Raji (cell line): ENCODE results near the gene SRRM4.

Experiments used
- POLR2A ChIP-seq: IDR thresholded peaks from 2 replicates; pipeline ENCODE4 v1.6.1; 2011; ENCODE audit warnings: low read depth, low read length, control low read depth; ENCODE audit not compliant: insufficient read depth

The SRRM4 gene

DNA sequence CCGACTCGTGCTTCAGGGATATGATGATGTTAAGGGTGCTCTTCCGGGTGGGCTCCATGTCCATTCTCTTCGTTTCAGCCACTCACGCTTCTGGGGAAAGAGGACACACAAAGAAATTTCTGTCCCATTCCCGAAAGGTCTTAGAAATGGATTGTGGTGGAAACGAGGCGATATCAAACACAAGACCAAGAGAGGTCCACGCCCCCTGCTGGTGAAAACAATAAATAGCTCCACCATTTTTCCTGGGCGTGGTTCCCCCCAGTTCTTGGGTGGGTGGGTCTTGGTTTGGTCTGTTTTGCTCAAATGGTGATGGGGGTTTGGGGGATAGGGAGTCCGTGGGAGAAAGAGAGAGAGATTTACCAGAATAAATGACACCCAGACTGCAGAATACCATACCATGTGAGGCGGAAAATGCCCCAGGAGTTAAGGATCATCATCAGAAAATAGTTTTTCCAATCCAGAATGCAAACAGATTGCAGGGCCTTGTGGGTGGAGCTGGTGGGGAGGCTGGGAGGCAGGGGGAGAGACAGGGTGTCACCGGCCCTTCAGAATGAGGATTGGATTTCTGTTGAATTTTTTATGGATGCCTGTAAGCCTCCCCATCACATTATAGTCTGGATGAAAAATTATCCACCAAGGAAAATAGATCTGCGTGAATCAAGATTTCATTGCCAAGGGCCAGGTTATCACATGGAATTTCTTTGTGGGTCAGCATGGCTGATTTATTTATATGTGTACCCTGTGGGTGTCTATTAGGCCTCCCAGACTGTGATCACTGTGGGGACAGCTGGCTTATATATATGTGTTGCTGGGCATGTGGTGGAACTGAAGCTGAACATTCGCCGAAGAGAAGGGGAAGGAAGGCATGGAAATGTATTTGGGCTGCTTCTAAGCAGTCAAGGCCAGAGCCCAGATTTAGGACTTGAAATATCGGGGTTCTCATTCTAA lies 55.8 kb downstream of the SRRM4 start:
- TF ChIP-seq POLR2A = no peak

DNA sequence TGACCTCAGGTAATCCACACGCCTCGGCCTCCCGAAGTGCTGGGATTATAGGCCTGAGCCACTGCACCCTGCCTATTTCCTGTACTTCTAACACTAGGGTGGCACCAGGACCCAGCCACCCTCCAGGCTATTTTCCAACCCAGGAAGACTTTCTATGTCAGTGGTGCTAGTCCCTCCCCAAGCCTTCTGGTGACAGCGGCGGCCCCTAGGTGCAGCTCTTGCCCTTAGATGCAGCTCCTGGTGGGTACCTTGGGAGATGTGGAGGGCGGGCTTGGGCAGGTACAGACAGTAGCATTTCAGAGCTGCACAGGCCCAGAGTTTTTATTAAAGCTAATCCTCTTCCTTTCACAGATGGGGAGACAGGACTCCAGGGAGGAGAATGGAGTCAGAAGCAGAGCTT lies 62.8 kb downstream of the SRRM4 start:
- no peak for TF ChIP-seq POLR2A

DNA sequence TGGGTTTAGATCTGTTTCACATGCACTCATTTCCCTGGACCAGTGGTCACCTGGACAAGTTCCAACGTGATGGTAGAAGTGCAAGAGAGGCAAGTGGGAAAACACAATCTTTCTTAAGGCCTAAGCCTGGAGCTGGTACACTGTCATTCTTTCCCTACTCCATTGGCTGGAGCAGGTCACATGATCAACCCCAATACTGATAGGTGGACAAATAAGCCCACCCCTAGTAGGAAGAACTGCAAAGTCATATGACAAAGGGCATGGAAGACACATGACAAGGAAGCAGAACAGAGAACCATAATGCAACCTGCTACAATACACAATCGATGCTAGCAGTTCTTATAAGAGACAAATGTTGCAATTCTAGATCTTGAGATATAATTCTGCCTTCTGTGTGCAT lies 66.3 kb downstream of the SRRM4 start:
- no peak for TF ChIP-seq POLR2A

DNA sequence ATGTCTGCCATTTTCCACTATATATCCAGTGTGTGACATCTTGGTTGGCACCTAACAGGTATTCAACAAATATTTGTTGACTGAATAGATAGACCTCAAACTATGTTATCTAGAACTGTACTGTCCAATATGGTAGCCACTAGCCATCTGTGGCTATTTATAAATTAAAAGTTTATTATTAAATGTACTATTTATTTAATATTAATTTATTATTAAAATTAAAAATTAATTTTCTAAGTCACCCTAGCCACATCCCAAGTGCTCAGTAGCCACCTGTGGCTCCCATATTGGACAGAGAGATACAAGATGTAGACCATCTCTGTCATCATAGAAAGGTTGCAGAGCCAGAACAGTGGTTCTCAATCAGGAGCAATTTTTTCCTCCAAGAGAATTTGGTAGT lies 69.3 kb downstream of the SRRM4 start:
- TF ChIP-seq POLR2A = no peak

DNA sequence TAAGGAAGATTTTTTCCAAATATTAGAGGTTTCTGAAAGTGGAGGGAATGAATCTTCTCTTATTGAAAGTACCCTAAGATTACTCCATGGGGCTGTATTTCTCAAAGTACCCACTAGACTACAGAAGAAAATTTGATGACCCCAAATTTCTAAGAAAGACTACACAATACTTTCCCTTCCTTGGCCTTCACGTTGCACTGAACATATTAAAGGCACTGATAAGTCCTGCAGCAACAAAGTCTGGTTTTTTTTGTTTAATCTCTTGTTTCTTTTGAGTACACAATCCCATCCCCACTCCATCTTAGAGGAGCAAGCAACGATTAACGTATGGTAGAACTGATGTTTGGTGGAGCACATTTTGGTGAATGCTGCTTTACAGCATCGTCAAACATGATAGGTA lies 70.1 kb downstream of the SRRM4 start:
- no peak for TF ChIP-seq POLR2A

DNA sequence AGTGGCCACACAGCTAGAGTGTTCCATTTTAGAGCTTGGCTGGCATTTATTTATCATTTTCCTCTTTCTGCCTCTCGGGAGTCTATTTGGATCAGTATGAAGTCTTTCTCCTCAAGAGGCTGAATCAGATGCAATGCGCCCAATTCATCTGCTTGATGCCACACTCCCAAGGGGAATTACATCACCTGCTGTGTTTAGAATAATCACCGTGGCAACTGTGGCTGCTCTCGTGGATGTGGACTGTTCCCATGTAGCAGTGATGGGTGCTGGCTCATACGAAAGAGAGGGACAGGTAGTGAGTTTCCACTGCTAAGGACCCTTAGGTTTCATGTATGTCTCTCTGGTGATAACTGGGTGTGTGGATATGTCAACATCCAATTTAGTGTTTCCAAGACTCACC lies 70.7 kb downstream of the SRRM4 start:
- TF ChIP-seq POLR2A = no peak

DNA sequence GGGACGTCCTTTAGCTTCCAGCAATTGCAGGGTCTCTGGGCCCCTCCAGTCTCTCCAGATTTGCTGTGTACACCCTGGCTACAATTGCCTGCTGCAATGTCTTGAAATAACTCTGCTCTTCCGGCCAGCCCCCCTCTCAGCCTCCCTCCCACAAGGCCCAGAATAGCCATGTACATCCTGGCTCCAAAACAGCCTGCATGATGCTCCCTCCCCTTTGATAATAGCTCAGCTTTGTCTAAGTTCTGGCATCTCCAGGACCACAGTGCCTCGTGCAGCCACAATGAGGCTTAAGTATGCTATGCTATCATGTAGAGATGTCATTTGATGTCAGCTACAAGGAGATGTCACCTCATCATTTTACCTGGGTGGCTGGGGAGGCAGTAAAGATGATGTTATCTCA lies 74.6 kb downstream of the SRRM4 start:
- no peak for TF ChIP-seq POLR2A

DNA sequence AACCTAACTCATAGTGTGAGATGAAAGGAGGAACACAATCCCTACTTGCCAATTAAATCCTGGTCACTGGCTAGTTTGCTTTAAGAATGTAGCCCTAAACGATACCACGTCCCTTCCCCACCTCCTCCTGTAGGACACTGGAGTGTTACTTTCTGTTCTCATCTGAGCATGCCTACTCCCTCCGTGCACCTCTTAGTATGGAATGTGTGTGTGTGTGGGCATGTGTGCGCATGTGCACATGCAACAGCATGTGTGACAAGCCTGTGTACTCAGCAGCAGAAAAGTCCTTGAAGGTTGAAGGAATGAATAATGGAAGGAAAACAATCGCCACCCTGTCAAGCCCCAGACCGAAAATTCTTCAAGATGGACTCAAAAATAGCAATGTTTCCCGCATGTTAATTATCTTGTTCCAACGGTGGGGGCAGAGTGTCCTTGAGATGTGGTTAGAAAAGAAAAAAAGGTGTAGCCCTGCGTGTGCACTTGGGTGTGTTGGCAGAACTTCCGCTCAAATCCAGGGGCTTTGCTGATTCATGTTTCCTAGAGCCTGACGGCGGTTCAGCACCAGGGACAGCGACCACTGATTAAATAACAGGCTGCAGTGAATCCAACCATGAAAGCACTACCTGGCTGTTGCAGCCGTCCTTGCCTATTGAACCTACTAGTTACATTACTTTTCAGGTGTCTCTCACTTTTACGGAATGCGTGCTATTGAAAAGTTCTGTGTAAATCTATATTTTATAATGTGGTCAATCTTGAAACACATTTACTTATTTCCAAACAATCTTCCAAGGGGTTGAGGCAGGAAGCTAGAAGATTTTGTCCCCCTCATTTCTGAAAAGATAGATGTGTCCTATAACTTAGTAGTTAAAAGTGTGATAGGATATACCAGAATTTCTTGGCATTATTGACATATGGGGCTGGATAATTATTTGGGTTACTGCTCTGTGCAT lies 79.8 kb downstream of the SRRM4 start:
- no peak for TF ChIP-seq POLR2A

DNA sequence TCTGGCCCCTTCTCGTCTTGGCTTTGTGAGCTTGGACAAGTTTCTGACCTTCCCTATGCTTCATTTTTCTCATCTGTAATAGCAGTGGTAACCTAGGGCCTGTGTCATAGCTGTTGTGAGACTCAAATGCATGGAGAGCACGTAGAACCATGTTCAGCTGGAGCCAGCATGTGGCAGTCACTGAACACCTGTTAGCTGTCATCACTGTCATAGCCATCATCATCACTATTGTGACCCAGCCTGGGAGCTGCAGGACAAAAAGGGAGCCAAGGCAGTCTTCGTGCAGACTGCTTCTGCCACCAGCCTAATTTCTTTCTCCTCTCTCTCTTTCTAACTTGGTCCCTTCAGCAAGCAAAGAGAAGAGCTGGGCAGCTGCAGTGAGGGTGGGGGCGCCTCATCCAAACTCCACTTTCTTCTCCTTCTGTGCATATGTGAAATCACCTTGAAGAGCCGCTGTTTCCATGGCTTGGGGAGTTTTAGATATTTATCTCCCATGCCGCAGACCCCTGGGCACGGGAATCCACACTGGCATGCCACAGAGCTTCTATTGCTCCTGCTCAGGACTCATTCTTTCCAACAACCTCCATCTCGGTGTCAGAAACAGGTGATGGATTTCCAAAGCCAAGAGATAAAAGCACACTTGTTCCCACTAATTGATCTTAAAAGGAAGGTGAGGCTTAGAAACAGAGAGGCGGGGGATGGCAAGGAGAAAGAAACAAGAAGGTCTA lies 87.0 kb downstream of the SRRM4 start:
- no peak for TF ChIP-seq POLR2A

DNA sequence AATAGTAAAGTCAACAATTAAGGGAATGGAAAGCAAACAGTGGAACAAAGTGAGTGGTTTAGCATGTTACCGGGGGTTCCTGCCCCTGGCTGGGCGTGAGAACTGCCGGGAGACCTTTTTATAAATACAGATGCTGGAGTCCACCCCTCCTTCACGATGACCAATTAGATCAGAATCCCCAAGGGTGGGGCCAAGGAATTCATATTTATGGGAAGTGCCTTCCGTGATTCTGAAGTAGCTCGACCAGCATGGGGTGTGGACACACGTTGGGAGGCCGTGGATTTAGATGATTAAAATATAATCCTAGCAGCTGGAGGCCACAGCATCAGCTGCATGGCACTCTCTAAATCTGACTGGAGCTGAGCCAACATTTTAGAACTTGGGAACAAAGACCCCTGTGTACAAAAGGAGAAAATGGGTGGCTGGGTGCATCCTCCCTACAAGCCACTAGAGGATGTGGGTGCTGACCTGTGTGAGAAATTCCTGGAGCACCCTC lies 87.9 kb downstream of the SRRM4 start:
- TF ChIP-seq POLR2A = no peak

DNA sequence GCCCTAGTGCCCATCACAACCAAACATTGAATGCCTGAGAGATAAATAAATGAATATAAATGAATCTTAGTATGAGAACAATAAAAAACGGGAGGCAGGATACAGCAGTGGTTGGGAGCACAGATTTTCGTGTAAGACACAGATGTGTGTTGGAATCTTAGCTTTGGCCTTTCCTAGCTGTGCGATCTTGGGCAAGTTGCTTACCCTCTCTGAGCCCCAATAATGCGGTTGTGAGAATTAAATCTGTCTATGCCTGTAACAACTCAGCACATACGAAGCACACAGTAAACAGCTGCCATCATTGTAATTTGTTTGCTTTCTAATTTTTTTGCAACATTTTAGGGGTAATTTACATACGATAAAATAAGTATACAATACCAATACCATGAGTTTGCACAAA lies 89.8 kb downstream of the SRRM4 start:
- TF ChIP-seq POLR2A = no peak

DNA sequence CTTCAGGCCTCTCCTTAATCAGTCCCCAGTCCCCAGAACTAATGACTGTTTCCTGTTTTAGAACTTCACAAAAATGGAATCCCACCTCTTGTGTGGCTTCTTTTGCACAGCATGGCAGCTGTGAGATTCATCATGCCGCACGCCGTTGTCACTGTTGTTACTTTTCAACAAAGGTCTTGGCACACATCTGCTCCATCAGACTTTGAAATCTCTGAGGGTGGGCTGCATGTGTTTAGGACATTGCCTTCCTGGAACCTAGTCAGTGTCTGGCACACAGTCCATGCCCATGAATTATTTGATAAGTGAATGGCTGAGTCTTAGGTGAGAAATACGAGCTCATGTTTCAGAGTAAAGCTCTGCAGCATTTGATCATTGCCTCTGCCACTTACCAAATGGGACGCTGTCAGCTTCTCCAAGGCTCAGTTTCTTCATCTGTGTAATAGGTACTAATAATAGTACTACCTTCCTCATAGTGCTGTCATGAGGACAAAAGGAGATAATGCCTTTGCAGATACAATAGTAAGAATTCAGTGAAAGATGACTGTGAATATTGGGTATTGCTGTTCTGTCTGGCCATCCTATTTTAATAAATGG lies 90.4 kb downstream of the SRRM4 start:
- TF ChIP-seq POLR2A = no peak

DNA sequence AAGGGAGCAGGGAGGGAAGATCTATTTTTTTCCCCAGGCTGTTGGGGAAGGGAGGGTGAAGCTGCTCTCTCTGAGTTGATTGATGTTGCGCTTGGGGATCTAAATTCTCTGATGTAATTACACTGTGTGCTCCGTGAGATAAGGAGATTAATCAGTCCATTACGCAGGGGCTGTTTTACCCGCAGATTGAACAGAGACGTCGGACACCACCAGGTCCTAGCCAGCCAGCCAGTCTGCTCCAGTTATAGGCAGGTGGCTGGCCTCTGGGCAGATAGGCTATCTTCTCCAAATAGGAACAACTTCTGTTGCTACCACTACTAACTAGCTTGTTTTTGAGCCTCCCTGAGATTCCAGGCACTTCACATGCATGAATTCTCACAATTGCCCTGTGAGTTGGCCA lies 91.1 kb downstream of the SRRM4 start:
- no peak for TF ChIP-seq POLR2A

DNA sequence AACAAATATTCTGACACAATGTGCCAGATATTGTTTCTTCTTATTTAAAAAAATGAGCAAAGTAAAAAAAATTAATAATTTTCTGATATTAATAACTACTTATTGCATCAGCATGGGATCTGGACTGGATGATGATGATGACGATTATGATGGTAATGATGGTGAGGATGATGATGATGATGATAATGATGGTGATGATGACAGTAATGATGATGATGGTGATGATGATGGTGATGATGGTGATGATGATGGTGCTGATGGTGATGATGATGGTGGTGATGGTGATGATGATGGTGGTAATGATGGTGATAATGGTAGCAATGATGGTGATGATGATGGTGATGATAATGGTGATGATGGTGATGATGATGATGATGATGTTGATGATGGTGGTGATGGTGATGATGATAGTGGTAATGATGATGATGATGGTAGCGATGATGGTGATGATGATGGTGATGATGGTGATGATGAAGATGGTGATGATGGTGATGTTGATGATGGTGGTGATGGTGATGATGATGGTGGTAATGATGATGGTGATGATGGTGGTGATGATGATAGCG lies 94.0 kb downstream of the SRRM4 start:
- TF ChIP-seq POLR2A = no peak

DNA sequence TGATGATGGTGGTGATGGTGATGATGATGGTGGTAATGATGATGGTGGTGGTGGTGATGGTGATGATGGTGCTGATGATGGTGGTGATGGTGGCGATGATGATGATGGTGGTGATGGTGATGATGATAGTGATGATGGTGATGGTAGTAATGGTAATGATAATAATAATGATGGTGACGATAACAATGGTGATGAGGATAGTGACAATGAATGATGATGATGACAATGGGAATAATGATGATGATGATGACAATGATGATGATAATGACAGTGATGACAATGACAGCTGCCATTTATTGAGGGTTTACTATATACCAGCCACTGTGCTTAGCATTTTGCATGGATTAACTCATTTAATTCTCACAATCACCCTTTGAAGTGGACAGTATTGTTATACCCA lies 94.6 kb downstream of the SRRM4 start:
- no peak for TF ChIP-seq POLR2A

DNA sequence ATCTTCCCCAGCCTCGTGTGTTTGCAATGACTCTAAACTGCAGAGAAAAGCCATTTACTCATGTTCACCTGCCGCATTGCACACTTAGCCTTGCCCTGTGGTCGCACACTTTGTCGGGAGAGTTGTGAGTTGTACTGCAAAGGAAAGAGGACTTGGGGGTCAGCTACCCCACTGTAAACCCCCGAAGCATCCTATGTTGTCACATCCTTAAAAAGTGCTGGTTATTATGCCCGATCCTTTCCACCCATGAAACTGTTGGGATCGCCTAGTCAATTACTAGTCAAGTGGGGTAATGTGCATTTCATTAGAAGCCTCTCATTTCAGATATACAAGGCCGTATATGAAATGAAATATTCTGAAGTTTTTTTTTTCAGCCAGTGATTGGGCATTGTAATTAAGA lies 98.2 kb downstream of the SRRM4 start:
- TF ChIP-seq POLR2A = no peak
